ENCODE data around the gene GNA15.
A peak's percentile ranks its signal among the peaks of the same experiment; 100 is the strongest.

Gene GNA15

DNA sequence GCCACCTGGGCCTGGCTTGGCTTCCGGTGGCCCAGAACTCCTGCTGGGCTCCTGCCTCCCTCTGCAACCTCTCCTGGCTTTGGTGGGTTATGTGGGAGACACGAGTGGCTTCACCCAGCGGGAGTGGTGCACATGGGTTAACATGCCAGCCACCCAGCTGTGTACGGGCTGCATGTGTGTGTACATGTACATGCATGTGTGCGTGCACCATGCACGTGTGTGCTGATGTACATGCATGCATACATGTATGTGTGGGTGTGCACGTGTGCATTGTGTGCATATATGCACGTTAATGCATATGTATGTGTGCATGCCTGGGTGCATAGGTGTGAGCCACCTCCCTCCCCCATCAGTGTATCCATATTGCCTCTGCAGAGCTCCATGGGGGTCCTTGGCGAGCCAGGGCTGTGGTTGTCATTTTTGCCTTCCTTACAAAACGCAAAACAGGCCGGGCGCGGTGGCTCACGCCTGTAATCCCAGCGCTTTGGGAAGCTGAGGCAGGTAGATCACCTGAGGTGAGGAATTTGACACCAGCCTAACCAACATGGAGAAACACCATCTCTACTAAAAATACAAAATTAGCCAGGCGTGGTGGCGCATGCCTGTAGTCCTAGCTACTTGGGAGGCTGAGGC, 29.2 kb upstream of the GNA15 start:
- DNase-seq, result no peak

GRCh38 chr19:3107658-3108057, 28.2 kb upstream of the GNA15 start:
- no peak for DNase-seq

GRCh38 chr19:3108775-3109174, 27.1 kb upstream of the GNA15 start:
- peak; percentile 71 to 86 (median 82) for DNase-seq

GRCh38 chr19:3109491-3109890, 26.3 kb upstream of the GNA15 start:
- no peak for DNase-seq

- no peak for DNase-seq
Observed at GRCh38 chr19:3110126-3110825, 25.6 kb upstream of the GNA15 start.

GRCh38 chr19:3111586-3112247, 24.1 kb upstream of the GNA15 start:
- no peak for DNase-seq

- DNase-seq, result no peak
Observed at GRCh38 chr19:3112375-3113099, 23.3 kb upstream of the GNA15 start.

DNA sequence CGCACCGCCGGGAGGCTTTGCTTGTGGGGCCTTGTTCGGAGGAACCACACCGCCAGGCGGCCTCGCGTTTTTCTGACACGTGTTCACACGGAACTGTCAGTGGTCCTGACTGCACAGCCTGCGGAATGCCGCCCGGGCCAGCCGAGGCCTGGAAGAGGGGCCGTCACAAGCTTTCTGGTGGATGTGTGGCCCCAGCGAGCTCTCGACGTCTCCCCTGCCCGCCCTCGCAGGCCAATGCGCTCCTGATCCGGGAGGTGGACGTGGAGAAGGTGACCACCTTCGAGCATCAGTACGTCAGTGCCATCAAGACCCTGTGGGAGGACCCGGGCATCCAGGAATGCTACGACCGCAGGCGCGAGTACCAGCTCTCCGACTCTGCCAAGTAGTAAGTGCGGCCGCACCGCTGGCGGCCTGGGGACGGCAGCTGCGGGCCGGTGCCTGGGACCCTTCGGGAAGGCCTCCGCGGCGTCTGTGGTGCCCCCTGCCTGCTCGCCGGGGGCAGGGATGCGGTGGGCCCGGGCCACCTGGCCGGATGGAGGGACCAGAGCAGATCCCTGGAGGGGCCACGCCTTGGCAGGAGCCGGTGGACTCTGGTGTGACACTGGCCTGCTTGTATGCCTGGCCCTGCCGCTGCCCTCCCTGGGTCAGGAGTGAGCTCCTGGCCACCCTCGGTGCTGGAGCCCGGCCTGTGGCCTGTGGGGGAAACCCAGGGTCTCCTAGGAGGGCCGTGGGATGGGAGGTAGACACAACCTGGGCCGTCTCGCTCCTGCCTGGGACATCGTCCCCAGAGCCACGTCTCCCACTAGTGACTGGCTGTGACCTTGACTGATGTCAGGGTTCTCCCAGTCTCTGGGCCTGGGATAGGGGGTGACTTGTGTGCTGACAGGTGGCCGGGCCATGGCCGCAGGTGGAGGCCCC, 22.5 kb upstream of the GNA15 start:
- DNase-seq, result no peak

DNA sequence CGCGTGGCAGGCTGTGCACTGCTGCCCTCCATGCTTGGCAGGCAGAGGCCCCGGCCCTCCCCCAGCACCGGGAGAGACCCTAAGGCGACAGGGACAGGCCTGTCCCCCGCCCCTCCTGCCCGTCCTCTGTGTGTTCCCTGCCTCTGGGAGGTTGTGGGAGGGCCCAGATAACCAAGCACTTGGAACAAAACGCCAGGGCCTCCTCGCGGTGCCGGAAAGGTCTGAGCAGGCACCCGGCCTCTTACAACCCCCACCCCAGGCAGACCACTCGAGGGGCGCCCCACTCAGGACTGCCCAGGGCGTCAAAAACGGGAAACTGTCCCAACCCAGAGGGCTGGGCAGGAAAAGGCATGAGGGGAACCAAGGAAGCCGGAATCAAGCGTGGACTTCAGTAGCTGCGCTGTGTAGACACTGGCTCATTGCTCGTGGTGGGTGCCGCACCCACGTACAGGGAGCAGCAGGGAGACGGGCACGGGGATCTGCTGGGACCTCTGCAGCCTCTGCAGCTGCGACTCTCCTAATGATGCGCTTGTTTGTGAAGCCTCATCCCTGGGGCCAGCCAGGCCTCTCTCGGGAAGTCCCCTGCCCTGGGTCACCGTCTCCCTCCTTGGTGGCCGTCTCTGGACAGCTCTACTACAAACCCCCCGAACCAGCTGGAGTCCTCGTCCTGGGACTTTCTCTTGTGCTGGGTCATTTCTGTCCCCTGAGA, 21.7 kb upstream of the GNA15 start:
- no peak for DNase-seq

DNA sequence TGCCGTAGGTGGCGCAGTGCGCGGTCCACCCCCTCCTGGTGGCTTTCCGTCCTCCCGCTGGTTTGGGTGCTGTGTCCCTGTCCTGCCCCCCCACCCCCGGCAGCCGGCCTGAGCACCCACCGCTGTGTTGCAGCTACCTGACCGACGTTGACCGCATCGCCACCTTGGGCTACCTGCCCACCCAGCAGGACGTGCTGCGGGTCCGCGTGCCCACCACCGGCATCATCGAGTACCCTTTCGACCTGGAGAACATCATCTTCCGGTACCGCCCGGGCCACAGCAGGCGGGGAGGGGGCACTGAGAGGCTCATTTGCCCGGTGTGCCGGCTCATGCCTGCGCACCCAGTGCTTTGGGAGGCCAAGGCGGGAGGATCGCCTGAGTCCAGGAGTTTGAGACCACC, 21.0 kb upstream of the GNA15 start:
- DNase-seq, result no peak

- DNase-seq, result no peak
Observed at GRCh38 chr19:3115411-3115810, 20.4 kb upstream of the GNA15 start.

GRCh38 chr19:3115916-3116602, 19.8 kb upstream of the GNA15 start:
- DNase-seq, result no peak

DNA sequence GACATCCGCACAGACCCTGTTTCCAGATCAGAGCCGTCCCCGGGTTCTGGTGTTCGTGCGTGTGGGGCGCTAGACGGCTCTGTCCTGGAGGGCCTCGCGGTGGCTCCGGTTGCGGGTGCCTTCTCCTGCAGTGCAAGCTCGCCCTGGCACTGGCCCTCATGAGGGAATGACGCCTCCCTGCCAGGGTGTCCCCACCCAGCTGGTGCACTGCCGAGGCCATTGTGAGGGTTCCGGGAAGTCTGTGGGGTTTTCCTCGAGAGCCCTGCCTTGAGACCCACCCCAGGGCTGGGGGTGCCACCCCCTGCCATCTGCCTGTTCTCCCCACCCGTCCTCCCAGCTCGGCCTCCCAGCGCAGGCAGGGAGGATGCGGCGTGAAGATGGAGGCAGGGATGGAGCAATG, 19.2 kb upstream of the GNA15 start:
- DNase-seq, result no peak

DNA sequence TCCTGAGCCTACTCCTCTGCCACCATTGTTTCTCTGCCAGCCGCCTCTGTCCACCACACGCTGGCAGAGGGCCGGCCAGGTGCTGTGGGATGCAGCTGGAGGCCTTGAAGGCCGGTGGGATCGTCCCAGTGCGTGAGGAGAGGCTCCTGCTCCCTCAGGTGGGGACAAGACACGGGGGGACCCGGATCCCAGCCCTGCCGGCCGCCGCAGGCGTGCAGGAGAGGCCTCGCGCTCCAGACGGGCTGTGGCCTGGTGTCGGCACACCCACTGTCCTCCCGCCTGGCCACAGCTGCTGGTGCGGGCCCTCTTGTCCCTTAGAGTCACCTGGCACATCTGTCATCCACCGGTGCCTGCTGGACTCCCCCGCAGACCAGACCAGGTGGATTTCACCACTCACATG, 18.1 kb upstream of the GNA15 start:
- no peak for DNase-seq

- DNase-seq, result no peak
Observed at GRCh38 chr19:3118232-3119070, 17.4 kb upstream of the GNA15 start.

GRCh38 chr19:3119071-3119595, 16.7 kb upstream of the GNA15 start:
- DNase-seq, result no peak

GRCh38 chr19:3119693-3120380, 16.0 kb upstream of the GNA15 start:
- DNase-seq, result no peak

GRCh38 chr19:3120611-3121276, 15.1 kb upstream of the GNA15 start:
- no peak for DNase-seq

- DNase-seq, result no peak
Observed at GRCh38 chr19:3121396-3121795, 14.4 kb upstream of the GNA15 start.
